Activated T-helper 1 cell treated with anti-CD3 and anti-CD28 coated beads, Interleukin-2, amount 50 U/mL, for 16 hours (primary cell): ENCODE measurements around the gene FUT2.
"Not testable (repeated sequence)": the region's sequence is repeated elsewhere in the genome, so short reads cannot be mapped to it uniquely, and the experiment has no call there.

Experiments
- DNase-seq, 2 donors: peaks; one replicate each; pipeline ENCODE4 v3.0.0-alpha.2; 2020; ENCODE audit warnings: low read depth in 1 of 2, low spot score in 1 of 2

Gene FUT2

GRCh38 chr19:48670699-48671445, 24.9 kb upstream of the FUT2 start:
- DNase-seq = no peak

- DNase-seq = no peak
Observed at GRCh38 chr19:48671446-48671995, 24.2 kb upstream of the FUT2 start.

- DNase-seq = no peak
Observed at GRCh38 chr19:48672994-48673393, 22.8 kb upstream of the FUT2 start, which contains the start of gene NTN5. TSS of gene NTN5 (minus strand) at chr19:48673017. CDS start at chr19:48670986, 2,031 bp downstream.

GRCh38 chr19:48673436-48674100, 22.2 kb upstream of the FUT2 start:
- DNase-seq = no peak

- DNase-seq = no peak
Observed at GRCh38 chr19:48674216-48674809, 21.5 kb upstream of the FUT2 start.

GRCh38 chr19:48674921-48675824, 20.6 kb upstream of the FUT2 start:
- peak; percentile 42 to 50 for DNase-seq

GRCh38 chr19:48676487-48676886, 19.3 kb upstream of the FUT2 start:
- no peak for DNase-seq

GRCh38 chr19:48676887-48677286, 18.9 kb upstream of the FUT2 start:
- no peak for DNase-seq

- DNase-seq = no peak
Observed at GRCh38 chr19:48678201-48678600, 17.6 kb upstream of the FUT2 start.

- DNase-seq = not testable (repeated sequence)
Observed at GRCh38 chr19:48680006-48680405, 15.8 kb upstream of the FUT2 start.

GRCh38 chr19:48680436-48681126, 15.2 kb upstream of the FUT2 start:
- DNase-seq = no peak

- DNase-seq = no peak
Observed at GRCh38 chr19:48681127-48681470, 14.7 kb upstream of the FUT2 start.

GRCh38 chr19:48683349-48683748, 12.4 kb upstream of the FUT2 start:
- no peak for DNase-seq

GRCh38 chr19:48685583-48685982, 10.2 kb upstream of the FUT2 start:
- no peak for DNase-seq

GRCh38 chr19:48686088-48686487, 9.7 kb upstream of the FUT2 start:
- DNase-seq = no peak

GRCh38 chr19:48686637-48687036, 9.1 kb upstream of the FUT2 start:
- not testable (repeated sequence) for DNase-seq

- DNase-seq = no peak
Observed at GRCh38 chr19:48687776-48688175, 8.0 kb upstream of the FUT2 start.

GRCh38 chr19:48689449-48689848, 6.3 kb upstream of the FUT2 start:
- no peak for DNase-seq

GRCh38 chr19:48693629-48694028, 2.1 kb upstream of the FUT2 start:
- not testable (repeated sequence) for DNase-seq

GRCh38 chr19:48696353-48697010, 711 bp downstream of the FUT2 start:
- DNase-seq = no peak
